ENCODE results near the gene PLK5. TPM values are rescaled to one million over a fixed set of nuclear protein-coding genes. Genes with fewer than 3 reads are reported as not detected.

PLK5 gene
- total RNA-seq, 1 donor from 2014 or later, result 0.09 TPM

DNA sequence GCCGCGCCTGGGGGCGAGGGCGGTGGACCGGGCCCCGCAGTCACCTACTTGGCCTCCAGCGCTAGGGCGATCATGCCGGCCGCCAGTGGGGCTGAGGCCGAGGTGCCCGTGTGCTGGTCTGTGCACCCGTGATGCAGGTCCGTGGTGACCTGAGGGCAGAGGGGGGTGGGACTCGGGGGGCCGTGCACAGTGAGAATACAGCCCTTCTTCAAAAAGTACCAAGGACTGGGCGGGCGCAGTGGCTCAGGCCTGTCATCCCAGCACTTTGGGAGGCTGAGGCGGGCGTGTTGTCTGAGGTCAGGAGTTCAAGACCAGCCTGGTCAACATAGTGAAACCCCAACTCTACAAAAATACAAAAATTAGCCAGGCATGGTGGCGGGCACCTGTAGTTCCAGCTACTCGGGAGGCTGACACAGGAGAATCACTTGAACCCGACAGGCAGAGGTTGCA is 39.9 kb upstream of the PLK5 start:
- Histone ChIP-seq H3K36me3 (ENCODE audit: insufficient read depth, low read length) (no peaks in the 10 kb centered on the region), H3K27me3 (ENCODE audit: insufficient read depth, low read length) (no peaks in the 10 kb centered on the region), H4K20me1 (ENCODE audit: insufficient read depth, low read length) (no peaks in the 10 kb centered on the region), H3K4me1 (ENCODE audit: insufficient read depth, low read length) (no peaks in the 10 kb centered on the region), H2AFZ (ENCODE audit: low read depth, low read length) (no peak overlapping the region), H3K9ac (ENCODE audit: low read length) (no peak overlapping the region), H3K9me3 (ENCODE audit: insufficient read depth, low read depth, low read length) (no peaks in the 10 kb centered on the region), H3K4me3 (ENCODE audit: insufficient read depth, low read depth, low read length) (no peak overlapping the region), H3K27ac (ENCODE audit: low read depth, low read length) (no peak overlapping the region), H3K79me2 (ENCODE audit: insufficient read depth, low read length) (peaks cover under 1% of the 10 kb centered on the region), H3K4me2 (ENCODE audit: low read length) (no peak overlapping the region)
- no peak overlapping the region for H3K4me3 Mint-ChIP-seq (ENCODE audit: unreplicated experiment)
- no peaks in the 10 kb centered on the region for H3K9me3 Mint-ChIP-seq (ENCODE audit: unreplicated experiment)
- no peak overlapping the region for H3K27ac Mint-ChIP-seq (ENCODE audit: unreplicated experiment)
- no peaks in the 10 kb centered on the region for H3K4me1 Mint-ChIP-seq (ENCODE audit: low read depth, unreplicated experiment)
- no peak for TF ChIP-seq EZH2 (IDR thresholded peaks at IDR 0.05; ENCODE audit: insufficient read depth, low read length)
- TF ChIP-seq, protein P1, sequence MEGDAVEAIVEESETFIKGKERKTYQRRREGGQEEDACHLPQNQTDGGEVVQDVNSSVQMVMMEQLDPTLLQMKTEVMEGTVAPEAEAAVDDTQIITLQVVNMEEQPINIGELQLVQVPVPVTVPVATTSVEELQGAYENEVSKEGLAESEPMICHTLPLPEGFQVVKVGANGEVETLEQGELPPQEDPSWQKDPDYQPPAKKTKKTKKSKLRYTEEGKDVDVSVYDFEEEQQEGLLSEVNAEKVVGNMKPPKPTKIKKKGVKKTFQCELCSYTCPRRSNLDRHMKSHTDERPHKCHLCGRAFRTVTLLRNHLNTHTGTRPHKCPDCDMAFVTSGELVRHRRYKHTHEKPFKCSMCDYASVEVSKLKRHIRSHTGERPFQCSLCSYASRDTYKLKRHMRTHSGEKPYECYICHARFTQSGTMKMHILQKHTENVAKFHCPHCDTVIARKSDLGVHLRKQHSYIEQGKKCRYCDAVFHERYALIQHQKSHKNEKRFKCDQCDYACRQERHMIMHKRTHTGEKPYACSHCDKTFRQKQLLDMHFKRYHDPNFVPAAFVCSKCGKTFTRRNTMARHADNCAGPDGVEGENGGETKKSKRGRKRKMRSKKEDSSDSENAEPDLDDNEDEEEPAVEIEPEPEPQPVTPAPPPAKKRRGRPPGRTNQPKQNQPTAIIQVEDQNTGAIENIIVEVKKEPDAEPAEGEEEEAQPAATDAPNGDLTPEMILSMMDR (IDR thresholded peaks at IDR 0.05; ENCODE audit: insufficient read depth, low read depth, low read length), result no peak
- DNase-seq (ENCODE audit: low read depth) (no peak), FAIRE-seq (no peak)
- H3K36me3 Mint-ChIP-seq (ENCODE audit: low read depth, unreplicated experiment), result no peaks in the 10 kb centered on the region
- H3K27me3 Mint-ChIP-seq (ENCODE audit: low read depth, unreplicated experiment), result no peaks in the 10 kb centered on the region

GRCh38 chr19:1486720-1487575 is 36.9 kb upstream of the PLK5 start:
- Histone ChIP-seq H3K4me3 (ENCODE audit: insufficient read depth, low read depth, low read length) (no peak overlapping the region), H3K27ac (ENCODE audit: low read depth, low read length) (no peak overlapping the region), H3K27me3 (ENCODE audit: insufficient read depth, low read length) (peaks cover 5% of the 10 kb centered on the region), H4K20me1 (ENCODE audit: insufficient read depth, low read length) (no peaks in the 10 kb centered on the region), H3K4me2 (ENCODE audit: low read length) (no peak overlapping the region), H3K9me3 (ENCODE audit: insufficient read depth, low read depth, low read length) (no peaks in the 10 kb centered on the region), H3K9ac (ENCODE audit: low read length) (no peak overlapping the region), H3K79me2 (ENCODE audit: insufficient read depth, low read length) (no peaks in the 10 kb centered on the region), H3K4me1 (ENCODE audit: insufficient read depth, low read length) (peaks cover 15% of the 10 kb centered on the region), H2AFZ (ENCODE audit: low read depth, low read length) (no peak overlapping the region), H3K36me3 (ENCODE audit: insufficient read depth, low read length) (no peaks in the 10 kb centered on the region)
- Mint-ChIP-seq H3K36me3 (ENCODE audit: low read depth, unreplicated experiment) (peaks cover 2% of the 10 kb centered on the region), H3K27ac (ENCODE audit: unreplicated experiment) (no peak overlapping the region), H3K27me3 (ENCODE audit: low read depth, unreplicated experiment) (peaks cover under 1% of the 10 kb centered on the region), H3K4me1 (ENCODE audit: low read depth, unreplicated experiment) (peaks cover 3% of the 10 kb centered on the region), H3K9me3 (ENCODE audit: unreplicated experiment) (no peaks in the 10 kb centered on the region), H3K4me3 (ENCODE audit: unreplicated experiment) (no peak overlapping the region)
- FAIRE-seq (no peak), DNase-seq (ENCODE audit: low read depth) (no peak)
- TF ChIP-seq, protein P1 (IDR thresholded peaks at IDR 0.05; ENCODE audit: insufficient read depth, low read depth, low read length), result no peak
- TF ChIP-seq EZH2 (IDR thresholded peaks at IDR 0.05; ENCODE audit: insufficient read depth, low read length), result no peak

Data from astrocyte (in vitro differentiated cells and primary cell).